ENCODE measurements around the gene LIPE. TPM values are rescaled to one million over a fixed set of nuclear protein-coding genes. Genes with fewer than 3 reads are reported as not detected.

The LIPE gene
- total RNA-seq, 1 experiment from 2014 or later = 10.2 TPM

GRCh38 chr19:42401365-42402303 lies 25.6 kb downstream of the LIPE start (continued):
- TF ChIP-seq, protein P1, sequence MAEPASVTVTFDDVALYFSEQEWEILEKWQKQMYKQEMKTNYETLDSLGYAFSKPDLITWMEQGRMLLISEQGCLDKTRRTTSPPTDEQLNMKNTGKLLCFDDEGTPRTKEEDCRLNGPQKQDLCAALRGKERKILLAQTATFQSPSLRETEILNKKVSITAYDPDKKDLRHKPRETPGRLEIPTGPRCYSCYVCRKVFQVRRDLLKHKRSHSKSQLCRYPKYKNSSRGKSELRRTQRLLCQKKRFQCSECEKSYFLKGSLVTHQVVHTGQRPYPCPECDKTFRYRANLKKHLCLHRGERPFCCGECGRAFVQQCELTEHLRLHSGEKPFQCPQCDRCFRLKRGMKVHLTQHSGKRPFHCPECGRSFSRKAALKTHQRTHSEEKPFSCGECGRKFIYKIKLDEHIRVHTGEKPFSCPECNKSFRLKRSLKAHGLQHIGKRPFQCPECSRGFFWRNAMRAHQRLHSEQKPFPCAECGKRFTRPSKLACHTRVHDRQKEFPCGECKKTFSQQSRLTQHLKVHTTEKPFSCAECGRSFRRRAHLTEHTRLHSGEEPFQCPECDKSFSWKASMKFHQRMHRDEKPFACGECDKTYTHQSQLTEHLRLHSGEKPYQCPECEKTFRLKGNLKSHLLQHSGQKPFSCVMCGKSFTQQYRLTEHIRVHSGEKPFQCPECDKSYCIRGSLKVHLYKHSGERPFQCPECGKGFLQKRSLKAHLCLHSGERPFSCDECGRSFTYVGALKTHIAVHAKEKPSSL (CRISPR knock-in tag; conservative IDR thresholded peaks at IDR 0.05) = no peak
- TF ChIP-seq, protein P2, sequence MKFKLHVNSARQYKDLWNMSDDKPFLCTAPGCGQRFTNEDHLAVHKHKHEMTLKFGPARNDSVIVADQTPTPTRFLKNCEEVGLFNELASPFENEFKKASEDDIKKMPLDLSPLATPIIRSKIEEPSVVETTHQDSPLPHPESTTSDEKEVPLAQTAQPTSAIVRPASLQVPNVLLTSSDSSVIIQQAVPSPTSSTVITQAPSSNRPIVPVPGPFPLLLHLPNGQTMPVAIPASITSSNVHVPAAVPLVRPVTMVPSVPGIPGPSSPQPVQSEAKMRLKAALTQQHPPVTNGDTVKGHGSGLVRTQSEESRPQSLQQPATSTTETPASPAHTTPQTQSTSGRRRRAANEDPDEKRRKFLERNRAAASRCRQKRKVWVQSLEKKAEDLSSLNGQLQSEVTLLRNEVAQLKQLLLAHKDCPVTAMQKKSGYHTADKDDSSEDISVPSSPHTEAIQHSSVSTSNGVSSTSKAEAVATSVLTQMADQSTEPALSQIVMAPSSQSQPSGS (CRISPR knock-in tag; IDR thresholded peaks at IDR 0.05; ENCODE audit: borderline replicate concordance, low read depth) = no peak
- no peak for TF ChIP-seq TCF7 (CRISPR knock-in tag; IDR thresholded peaks at IDR 0.05; ENCODE audit: low read depth)
- no peak for TF ChIP-seq GTF2I (CRISPR knock-in tag; conservative IDR thresholded peaks at IDR 0.05)
- TF ChIP-seq ZNF423 (CRISPR knock-in tag; IDR thresholded peaks at IDR 0.05) = no peak
- no peak for TF ChIP-seq HMGXB4 (CRISPR knock-in tag; IDR thresholded peaks at IDR 0.05)
- TF ChIP-seq E2F5 (CRISPR knock-in tag; IDR thresholded peaks at IDR 0.05) = 0 out of 2 replicates have a peak, but pooled peaks have one; percentile 18
- 0 out of 2 replicates have a peak, but pooled peaks have one; percentile 35 for TF ChIP-seq ZNF416 (CRISPR knock-in tag; IDR thresholded peaks at IDR 0.05)
- no peak for TF ChIP-seq RELA (CRISPR knock-in tag; IDR thresholded peaks at IDR 0.05; ENCODE audit: borderline replicate concordance)
- TF ChIP-seq HMGA2 (CRISPR knock-in tag; IDR thresholded peaks at IDR 0.05) = no peak
- TF ChIP-seq MAX (CRISPR knock-in tag; IDR thresholded peaks at IDR 0.05) = peak; percentile 62; the same call in 1 of the 2 replicates
- TF ChIP-seq ZNF396 (CRISPR knock-in tag; IDR thresholded peaks at IDR 0.05; ENCODE audit: borderline replicate concordance) = no peak
- TF ChIP-seq TEAD4 (CRISPR knock-in tag; IDR thresholded peaks at IDR 0.05) = no peak
- no peak for TF ChIP-seq FOXJ3 (CRISPR knock-in tag; IDR thresholded peaks at IDR 0.05; ENCODE audit: borderline replicate concordance)
- no peak for TF ChIP-seq AR (CRISPR knock-in tag; IDR thresholded peaks at IDR 0.05)
- 0 out of 2 replicates have a peak, but pooled peaks have one; percentile 17 for TF ChIP-seq NFYB (CRISPR knock-in tag; conservative IDR thresholded peaks at IDR 0.05; ENCODE audit: low read depth)
- peak; percentile 91 for TF ChIP-seq TP53 (CRISPR knock-in tag; IDR thresholded peaks at IDR 0.05)
- TF ChIP-seq, protein P3, sequence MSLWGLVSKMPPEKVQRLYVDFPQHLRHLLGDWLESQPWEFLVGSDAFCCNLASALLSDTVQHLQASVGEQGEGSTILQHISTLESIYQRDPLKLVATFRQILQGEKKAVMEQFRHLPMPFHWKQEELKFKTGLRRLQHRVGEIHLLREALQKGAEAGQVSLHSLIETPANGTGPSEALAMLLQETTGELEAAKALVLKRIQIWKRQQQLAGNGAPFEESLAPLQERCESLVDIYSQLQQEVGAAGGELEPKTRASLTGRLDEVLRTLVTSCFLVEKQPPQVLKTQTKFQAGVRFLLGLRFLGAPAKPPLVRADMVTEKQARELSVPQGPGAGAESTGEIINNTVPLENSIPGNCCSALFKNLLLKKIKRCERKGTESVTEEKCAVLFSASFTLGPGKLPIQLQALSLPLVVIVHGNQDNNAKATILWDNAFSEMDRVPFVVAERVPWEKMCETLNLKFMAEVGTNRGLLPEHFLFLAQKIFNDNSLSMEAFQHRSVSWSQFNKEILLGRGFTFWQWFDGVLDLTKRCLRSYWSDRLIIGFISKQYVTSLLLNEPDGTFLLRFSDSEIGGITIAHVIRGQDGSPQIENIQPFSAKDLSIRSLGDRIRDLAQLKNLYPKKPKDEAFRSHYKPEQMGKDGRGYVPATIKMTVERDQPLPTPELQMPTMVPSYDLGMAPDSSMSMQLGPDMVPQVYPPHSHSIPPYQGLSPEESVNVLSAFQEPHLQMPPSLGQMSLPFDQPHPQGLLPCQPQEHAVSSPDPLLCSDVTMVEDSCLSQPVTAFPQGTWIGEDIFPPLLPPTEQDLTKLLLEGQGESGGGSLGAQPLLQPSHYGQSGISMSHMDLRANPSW (CRISPR knock-in tag; conservative IDR thresholded peaks at IDR 0.05; ENCODE audit: low read depth) = no peak
- peak; percentile 81; the same call in 1 of the 2 replicates for TF ChIP-seq CBFB (CRISPR knock-in tag; IDR thresholded peaks at IDR 0.05; ENCODE audit: low read depth)
- TF ChIP-seq SMAD3 (CRISPR knock-in tag; IDR thresholded peaks at IDR 0.05; ENCODE audit: borderline replicate concordance) = peak; percentile 63; the same call in 1 of the 2 replicates
- TF ChIP-seq, protein P4, sequence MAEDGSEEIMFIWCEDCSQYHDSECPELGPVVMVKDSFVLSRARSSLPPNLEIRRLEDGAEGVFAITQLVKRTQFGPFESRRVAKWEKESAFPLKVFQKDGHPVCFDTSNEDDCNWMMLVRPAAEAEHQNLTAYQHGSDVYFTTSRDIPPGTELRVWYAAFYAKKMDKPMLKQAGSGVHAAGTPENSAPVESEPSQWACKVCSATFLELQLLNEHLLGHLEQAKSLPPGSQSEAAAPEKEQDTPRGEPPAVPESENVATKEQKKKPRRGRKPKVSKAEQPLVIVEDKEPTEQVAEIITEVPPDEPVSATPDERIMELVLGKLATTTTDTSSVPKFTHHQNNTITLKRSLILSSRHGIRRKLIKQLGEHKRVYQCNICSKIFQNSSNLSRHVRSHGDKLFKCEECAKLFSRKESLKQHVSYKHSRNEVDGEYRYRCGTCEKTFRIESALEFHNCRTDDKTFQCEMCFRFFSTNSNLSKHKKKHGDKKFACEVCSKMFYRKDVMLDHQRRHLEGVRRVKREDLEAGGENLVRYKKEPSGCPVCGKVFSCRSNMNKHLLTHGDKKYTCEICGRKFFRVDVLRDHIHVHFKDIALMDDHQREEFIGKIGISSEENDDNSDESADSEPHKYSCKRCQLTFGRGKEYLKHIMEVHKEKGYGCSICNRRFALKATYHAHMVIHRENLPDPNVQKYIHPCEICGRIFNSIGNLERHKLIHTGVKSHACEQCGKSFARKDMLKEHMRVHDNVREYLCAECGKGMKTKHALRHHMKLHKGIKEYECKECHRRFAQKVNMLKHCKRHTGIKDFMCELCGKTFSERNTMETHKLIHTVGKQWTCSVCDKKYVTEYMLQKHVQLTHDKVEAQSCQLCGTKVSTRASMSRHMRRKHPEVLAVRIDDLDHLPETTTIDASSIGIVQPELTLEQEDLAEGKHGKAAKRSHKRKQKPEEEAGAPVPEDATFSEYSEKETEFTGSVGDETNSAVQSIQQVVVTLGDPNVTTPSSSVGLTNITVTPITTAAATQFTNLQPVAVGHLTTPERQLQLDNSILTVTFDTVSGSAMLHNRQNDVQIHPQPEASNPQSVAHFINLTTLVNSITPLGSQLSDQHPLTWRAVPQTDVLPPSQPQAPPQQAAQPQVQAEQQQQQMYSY (CRISPR knock-in tag; IDR thresholded peaks at IDR 0.05) = peak; percentile 96
